GM12873 (cell line): ENCODE results near the gene DAZAP2.

Experiments used
- TF ChIP-seq, protein P1 (sequence below): IDR thresholded peaks from 2 replicates; pipeline ENCODE4 v1.5.1; 2012; ENCODE audit warnings: low read depth, mild to moderate bottlenecking, moderate library complexity, low read length, control low read depth; ENCODE audit not compliant: insufficient read depth; ENCODE audit errors: missing control alignments

Gene DAZAP2

DNA sequence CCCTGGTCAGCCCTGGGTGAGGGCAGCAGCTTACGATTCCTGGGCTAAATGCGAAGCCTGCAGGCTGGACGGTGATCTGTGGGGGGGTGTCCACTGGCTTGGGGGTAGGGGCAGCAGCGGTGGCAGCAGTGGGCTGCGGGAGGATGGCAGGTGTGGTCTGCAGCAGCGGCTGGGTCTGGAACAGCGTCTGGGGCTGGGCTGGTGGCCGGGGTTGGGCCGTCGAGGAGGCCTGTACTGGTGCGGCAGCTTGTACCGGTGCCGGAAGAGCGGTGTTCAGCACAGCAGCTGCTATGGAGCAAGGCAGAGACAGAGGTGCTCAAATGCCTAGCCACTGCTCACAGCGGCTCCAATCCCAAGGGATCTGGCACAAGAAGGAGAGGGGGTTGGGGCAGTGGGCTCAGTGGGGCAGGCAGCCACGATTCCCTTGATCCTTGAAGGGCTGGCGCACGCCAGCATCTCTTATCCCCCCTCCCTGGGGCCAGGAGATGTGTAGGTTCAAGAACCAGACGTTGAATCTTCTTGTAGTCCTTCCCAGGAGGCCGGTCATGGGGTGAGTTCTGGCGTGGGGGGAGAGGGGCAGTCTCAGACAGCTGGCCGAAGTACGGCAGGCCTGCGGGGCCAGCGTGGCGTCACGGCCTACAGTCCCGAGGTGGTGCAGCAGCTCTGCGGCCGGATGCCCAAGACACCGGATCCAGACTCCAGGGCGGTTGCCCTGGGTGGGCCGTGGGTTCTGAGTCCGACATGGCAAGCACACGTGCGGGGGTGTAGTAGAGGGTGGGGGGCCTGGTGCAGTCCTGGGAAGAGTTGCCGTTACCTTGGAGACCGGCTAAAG, 40.7 kb upstream of the DAZAP2 start:
- TF ChIP-seq, protein P1, sequence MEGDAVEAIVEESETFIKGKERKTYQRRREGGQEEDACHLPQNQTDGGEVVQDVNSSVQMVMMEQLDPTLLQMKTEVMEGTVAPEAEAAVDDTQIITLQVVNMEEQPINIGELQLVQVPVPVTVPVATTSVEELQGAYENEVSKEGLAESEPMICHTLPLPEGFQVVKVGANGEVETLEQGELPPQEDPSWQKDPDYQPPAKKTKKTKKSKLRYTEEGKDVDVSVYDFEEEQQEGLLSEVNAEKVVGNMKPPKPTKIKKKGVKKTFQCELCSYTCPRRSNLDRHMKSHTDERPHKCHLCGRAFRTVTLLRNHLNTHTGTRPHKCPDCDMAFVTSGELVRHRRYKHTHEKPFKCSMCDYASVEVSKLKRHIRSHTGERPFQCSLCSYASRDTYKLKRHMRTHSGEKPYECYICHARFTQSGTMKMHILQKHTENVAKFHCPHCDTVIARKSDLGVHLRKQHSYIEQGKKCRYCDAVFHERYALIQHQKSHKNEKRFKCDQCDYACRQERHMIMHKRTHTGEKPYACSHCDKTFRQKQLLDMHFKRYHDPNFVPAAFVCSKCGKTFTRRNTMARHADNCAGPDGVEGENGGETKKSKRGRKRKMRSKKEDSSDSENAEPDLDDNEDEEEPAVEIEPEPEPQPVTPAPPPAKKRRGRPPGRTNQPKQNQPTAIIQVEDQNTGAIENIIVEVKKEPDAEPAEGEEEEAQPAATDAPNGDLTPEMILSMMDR: no peak

DNA sequence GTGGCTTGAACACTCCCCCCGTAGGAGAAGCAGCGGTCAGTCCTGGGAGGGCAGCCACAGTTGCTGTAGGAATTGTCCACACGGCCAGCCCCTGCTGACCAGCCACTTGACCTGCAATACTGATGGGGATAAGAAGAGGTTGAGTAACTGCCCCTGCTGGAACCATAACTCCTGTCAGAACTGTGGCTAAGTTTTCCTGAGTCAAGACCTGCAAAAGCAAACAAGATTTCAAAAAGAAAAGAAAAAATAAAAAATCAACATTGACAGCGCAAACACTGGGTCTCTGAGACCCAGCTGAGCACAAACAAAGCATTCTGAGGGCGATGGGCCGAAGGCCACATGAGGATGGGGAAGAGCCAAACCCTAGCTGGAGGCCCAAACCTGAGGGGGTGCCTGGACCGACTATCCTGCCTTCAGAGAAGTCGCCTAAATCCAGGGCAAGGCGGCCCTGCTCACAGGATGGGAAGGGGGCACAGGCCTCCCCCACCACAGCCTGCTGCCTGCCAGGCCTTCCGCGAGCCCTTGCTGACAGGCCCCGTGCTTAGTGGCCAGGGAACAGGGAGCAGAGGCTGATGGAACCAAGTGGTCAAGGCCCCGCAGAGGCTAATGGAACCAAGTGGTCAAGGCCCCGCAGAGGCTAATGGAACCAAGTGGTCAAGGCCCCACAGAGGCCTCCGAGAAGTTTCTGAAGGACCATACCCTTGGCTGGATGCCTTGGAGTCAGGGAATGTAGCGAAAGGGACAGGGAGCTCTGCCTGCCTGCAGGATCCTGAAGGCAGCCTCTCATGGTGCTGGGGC, 39.9 kb upstream of the DAZAP2 start:
- TF ChIP-seq, protein P1: no peak

DNA sequence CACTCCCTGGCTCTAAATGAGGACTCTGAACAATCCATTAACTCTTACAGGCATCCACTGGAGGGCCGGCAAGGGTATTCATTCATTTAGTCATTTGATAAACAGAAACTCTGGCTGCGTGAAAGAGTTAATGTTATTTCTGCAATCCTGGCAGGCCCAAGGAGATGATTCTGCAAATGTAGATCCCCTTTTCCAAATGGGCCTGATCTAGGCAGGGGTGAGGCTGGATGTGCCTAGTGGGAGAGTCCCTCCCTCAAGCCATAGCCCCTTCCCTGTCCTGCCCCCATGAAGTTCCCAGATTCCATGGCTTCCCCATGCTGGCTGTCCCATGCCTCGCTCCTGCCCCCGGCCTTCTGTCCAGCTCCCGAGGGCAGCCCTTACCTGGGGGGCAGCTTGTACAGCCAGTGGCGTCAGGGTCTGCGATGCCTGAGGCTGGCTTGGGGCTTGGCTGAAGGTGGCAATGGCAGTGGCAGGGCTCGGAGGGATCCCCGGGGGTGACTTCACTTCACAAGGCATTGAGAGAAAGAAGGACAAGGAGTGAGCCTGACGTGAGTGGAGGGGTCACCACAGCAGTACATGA, 39.2 kb upstream of the DAZAP2 start:
- TF ChIP-seq, protein P1: no peak

DNA sequence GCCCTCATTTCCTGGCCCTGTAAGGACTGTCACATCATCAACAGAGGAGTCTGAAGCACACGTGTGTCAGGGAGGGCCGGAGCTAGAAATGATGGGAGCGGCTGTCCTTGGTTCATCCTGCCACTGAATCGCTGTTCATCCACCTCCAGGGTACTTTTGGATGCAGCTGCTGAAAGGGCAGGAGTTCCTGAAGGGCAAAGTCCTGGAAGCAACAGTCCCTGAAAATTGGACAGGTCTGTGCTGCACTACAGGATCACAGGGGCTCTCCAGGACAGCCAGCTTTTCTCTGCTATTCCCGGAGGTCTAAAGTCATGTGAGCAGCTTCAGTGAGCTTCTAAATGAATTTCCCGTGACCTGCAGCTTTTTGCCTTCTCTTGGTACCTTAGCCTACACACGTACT, 38.5 kb upstream of the DAZAP2 start:
- TF ChIP-seq, protein P1: no peak

DNA sequence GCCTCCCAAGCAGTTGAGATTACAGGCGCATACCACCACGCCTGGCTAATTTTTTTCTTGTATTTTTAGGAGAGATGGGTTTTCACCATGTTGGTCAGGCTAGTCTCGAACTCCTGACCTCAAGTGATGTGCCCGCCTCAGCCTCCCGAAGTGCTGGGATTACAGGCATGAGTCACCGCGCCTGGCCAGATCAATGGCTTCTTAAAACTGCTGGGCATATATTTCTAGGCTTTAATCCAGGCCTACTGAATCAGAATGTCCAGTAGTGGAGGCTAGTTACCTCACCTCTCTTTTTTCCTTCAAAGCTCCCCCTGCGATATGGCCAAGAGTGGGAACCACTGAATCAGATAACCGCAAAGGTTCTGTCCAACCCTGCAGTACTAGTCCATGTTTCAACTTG, 37.8 kb upstream of the DAZAP2 start:
- TF ChIP-seq, protein P1: no peak

DNA sequence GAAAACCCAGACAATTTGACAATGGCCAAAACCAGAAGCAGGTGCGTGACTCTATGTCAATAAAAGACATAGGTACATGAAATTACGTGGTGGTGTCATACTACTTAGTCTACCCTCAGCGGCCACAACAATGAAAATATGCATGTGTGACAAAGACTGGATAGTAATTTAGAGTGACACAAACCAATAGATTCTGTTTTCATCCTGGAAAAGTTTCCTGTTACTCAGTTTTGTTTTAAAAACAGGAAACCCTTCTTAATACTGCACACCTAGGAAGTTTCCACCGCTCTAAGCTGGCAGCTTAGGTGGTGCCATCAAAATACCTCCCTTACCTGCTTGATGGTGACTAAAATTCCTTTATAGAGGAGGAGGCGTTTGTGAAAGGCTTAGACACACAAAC, 35.9 kb upstream of the DAZAP2 start:
- TF ChIP-seq, protein P1: no peak

DNA sequence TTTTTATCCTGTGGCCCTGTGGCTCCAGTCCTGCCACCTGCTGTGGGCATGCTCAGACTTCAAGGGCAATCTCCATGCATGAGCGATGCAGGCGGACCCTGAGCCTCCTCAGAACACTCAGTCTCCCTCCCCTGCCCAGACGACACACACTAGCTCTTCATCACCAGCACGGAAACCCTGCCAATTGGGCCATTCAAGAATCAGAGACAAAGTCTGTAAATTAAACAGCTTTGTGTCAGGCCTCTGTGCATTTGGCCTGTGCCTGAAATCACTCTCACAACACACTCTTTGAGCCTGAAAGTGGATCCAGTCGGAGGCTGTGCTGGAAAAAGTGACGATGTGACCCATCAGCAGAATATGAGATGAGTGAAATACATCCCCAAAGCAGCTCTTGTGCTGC, 33.3 kb upstream of the DAZAP2 start:
- TF ChIP-seq, protein P1: no peak
